Stomach smooth muscle (tissue), 2 donors: Measurements from ENCODE around the gene MEOX2.

Experiments
- H3K27ac ChIP-seq: one replicate; pipeline ENCODE4 v1.7.0; 2013; ENCODE audit warnings: mild to moderate bottlenecking, low read length, inconsistent platforms
- H3K27me3 ChIP-seq, 2 donors: one replicate each; pipeline ENCODE4 v1.7.0; 2013; ENCODE audit warnings: low read length in 2 of 2; ENCODE audit not compliant: insufficient read depth in 2 of 2, control insufficient read depth in 1 of 2
- H3K36me3 ChIP-seq, 2 donors: one replicate each; pipeline ENCODE4 v1.7.0; 2013; ENCODE audit warnings: low read length in 2 of 2; ENCODE audit not compliant: control insufficient read depth in 2 of 2, insufficient read depth in 2 of 2
- H3K4me1 ChIP-seq: one replicate; pipeline ENCODE4 v1.7.0; 2013; ENCODE audit warnings: low read length; ENCODE audit not compliant: control insufficient read depth, insufficient read depth
- H3K4me3 ChIP-seq, 2 donors: one replicate each; pipeline ENCODE4 v1.7.0; 2013; ENCODE audit warnings: low read length in 2 of 2
- H3K9ac ChIP-seq, 2 donors: one replicate each; pipeline ENCODE4 v1.7.0; 2013; ENCODE audit warnings: low read length in 2 of 2, mild to moderate bottlenecking in 1 of 2
- H3K9me3 ChIP-seq, 2 donors: one replicate each; pipeline ENCODE4 v1.7.0; 2013; ENCODE audit warnings: low read length in 2 of 2; ENCODE audit not compliant: control insufficient read depth in 2 of 2
- donor health status: healthy.
- donor health status: Pancreatic carcinoma.

MEOX2 gene

DNA sequence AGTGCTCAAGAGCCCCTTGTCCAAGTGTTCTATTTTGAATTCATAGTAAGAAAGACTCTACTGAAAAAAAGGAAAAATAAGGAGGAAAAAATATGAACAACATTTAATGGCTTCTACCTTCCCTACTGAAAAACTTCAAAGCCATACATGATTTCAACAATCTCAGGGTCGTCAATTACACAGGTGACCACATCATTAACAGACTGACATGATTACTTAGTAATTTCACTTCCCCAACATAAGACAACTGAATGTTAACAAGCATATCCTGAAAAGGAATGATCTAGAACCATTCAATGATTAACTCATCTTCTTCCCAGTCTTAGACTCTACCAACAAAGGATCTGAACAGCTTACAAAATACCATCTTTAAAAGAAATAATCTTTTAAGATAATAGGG lies 34.8 kb downstream of the MEOX2 start:
- H3K27ac ChIP-seq, result no peak overlapping the region

DNA sequence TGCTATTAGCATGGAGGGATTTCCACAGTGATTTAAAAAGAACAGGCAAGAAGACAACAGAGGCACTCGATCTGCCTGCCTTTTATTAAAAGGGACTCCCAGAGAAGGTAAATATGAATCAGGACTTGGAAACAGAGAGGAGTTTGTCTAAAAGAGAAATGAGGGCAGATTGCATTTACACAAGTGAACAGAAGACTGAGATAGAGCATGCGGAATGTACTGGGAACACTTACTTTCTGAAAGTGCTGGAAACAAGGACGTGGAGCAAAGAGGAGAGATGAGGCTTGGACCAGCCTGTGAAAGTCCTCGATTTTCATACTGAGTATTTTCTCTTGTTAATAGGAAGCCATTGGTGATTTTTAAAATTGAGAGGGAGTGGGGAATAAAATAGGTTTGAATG lies 35.7 kb downstream of the MEOX2 start:
- Histone ChIP-seq H3K4me3 (no peak overlapping the region), H3K27me3 (no peaks in the 10 kb centered on the region), H3K4me1 (no peaks in the 10 kb centered on the region), H3K27ac (no peak overlapping the region), H3K36me3 (no peaks in the 10 kb centered on the region), H3K9ac (no peak overlapping the region), H3K9me3 (no peaks in the 10 kb centered on the region)

More for the DNA sequence above, 34.8 kb downstream of the MEOX2 start:
- Histone ChIP-seq H3K27me3 (no peaks in the 10 kb centered on the region), H3K36me3 (no peaks in the 10 kb centered on the region), H3K9ac (no peak overlapping the region), H3K9me3 (no peaks in the 10 kb centered on the region), H3K4me3 (no peak overlapping the region), H3K4me1 (no peaks in the 10 kb centered on the region)

DNA sequence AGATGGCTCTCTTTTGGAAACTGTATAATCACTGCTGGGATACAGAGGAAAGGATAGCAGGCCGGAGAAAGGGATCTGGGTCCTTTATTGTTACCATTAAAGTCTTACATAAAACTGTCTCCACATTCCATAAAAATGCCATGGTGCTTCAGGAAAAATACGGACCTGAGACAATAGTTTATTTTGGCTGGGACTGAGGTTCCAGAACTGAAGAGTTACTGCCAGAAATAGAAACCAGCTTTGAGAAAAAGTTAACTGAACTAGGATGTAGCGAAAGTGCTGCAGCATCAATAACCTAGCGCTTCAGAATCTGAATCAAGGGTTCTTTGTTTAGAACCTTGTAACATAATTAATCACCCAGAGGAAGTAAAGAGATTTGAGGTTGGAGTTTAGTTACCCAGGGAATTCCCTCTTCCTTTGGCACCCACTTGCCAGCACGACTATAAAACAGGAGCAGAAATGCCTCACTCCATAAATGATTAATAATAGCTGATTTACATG lies 38.0 kb downstream of the MEOX2 start:
- no peaks in the 10 kb centered on the region for H3K27me3 ChIP-seq
- no peaks in the 10 kb centered on the region for H3K4me1 ChIP-seq
- no peaks in the 10 kb centered on the region for H3K36me3 ChIP-seq
- no peaks in the 10 kb centered on the region for H3K9me3 ChIP-seq
- peak overlapping the region in 1 of 2 donors; percentile 23 for H3K9ac ChIP-seq
- H3K27ac ChIP-seq, result no peak overlapping the region
- H3K4me3 ChIP-seq, result peak overlapping the region; percentile 31 to 48

DNA sequence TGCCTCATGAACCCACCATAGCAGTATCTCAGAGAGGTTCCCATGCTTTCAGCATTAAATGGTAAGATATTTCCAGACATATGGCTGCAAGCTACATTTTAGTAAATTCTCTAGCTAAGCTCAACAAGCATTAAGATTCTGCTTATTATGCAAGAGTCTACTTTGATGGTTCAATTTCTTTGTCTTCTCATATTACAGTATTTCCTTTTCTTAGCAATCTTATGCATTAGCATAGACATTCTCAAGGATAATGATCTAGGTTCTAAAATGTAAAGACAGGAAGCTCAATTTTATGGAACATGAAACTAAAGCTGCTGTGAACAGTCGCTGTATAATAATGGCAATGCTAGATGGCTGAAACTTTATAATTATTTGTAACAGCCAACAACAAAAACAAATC lies 39.2 kb downstream of the MEOX2 start:
- H3K27me3 ChIP-seq, result no peaks in the 10 kb centered on the region
- no peak overlapping the region for H3K27ac ChIP-seq
- H3K9ac ChIP-seq, result no peak overlapping the region
- H3K36me3 ChIP-seq, result no peaks in the 10 kb centered on the region
- no peak overlapping the region for H3K4me3 ChIP-seq
- H3K9me3 ChIP-seq, result no peaks in the 10 kb centered on the region
- no peaks in the 10 kb centered on the region for H3K4me1 ChIP-seq

DNA sequence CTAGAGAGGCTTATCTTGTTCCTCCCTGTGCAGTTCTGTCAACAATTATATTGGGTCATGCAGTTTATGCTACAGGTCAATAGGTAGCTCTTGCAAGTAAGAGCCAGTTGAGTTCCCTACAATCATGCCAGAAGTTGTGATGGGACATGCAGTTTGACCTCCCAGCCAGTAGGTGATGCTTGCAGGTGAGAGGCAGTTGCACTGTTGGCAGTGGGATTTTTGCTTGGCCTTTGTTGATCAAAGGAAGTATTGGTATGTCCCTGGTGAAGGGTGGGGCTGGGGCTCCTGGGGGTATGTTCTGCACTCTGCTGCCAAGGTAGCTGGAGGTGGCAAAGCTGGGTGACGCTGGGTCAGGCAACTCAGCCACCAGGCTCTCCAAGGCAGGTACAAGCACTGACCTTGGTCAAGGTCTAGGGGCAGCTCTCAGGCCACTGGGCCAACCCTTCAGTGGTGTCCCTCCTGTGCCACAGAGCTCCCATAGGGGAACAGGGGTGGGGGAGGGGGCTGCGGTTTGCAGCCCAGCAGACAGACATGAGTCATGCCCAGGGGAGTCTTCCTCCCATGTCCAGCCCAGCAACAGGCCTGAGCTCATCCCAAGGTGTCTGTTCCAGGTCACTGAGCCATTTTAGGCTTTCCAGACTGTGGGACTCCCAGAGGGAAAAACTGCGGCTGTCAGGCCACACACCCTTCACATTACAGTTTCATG lies 43.3 kb downstream of the MEOX2 start:
- Histone ChIP-seq H3K9ac (no peak overlapping the region), H3K27ac (no peak overlapping the region), H3K4me3 (no peak overlapping the region), H3K36me3 (no peaks in the 10 kb centered on the region), H3K9me3 (no peaks in the 10 kb centered on the region), H3K4me1 (no peaks in the 10 kb centered on the region), H3K27me3 (no peaks in the 10 kb centered on the region)

DNA sequence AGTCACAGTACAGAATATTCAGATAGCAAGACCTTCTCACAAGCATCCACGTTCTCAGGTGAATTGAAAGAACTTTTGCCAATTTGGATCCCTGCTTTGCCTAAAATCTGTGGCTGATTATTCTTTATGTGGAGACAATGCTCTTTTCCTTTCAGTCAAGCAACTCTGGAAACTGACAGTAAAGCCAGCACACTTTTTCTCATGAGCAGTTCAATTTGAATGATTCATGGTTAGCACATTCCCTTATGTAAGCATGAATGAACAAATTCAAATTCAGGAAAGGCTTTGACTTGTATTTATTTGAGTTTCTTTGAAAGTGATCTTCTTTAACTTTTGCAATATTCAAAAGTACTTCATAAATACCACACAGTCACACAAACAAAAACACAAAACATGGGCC lies 57.6 kb downstream of the MEOX2 start:
- H3K27ac ChIP-seq, result no peak overlapping the region
- H3K4me3 ChIP-seq, result no peak overlapping the region
- H3K27me3 ChIP-seq, result no peaks in the 10 kb centered on the region
- H3K4me1 ChIP-seq, result no peaks in the 10 kb centered on the region
- H3K36me3 ChIP-seq, result no peaks in the 10 kb centered on the region
- no peak overlapping the region for H3K9ac ChIP-seq
- no peaks in the 10 kb centered on the region for H3K9me3 ChIP-seq

DNA sequence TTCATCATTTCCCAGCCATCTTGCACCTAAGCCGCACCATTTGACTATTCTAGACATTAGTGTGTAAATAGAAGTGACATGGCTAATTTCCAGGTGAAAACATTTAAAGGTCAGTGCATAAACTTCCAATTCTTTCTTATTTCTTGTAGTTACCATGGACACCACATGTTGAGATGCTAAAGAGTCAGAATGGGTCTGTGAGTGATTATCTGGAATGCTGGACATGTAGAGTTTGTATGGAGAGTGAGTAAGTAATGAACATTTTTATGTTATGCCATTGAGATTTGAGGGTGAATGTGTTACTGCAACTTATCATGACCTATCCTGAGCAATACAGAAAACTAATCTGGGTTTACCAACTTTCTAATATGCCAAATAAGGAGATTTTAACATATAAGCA lies 60.4 kb downstream of the MEOX2 start:
- no peaks in the 10 kb centered on the region for H3K4me1 ChIP-seq
- H3K27me3 ChIP-seq, result no peaks in the 10 kb centered on the region
- H3K4me3 ChIP-seq, result no peak overlapping the region
- H3K36me3 ChIP-seq, result no peaks in the 10 kb centered on the region
- no peaks in the 10 kb centered on the region for H3K9me3 ChIP-seq
- H3K9ac ChIP-seq, result no peak overlapping the region
- no peak overlapping the region for H3K27ac ChIP-seq

DNA sequence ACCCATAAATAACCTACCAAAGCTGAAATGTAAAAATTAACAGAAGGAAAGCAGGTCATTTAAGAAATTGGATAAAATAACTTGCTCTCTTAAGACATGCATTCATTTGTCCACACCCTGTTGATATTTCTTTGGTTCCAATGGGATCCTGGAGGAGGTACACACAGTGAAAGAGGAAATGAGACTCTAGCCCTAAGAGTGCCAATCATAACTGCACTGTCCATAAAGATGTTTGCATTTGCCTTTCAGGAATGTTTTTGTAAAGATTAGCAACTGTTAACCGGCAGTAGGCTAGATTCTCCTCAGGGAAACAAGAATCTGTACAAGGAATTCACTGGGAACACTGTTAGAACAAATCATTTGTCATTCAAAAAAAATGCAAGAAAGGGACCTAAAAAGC lies 61.0 kb downstream of the MEOX2 start:
- Histone ChIP-seq H3K36me3 (no peaks in the 10 kb centered on the region), H3K4me1 (no peaks in the 10 kb centered on the region), H3K4me3 (no peak overlapping the region), H3K27me3 (no peaks in the 10 kb centered on the region), H3K9ac (no peak overlapping the region), H3K27ac (no peak overlapping the region), H3K9me3 (no peaks in the 10 kb centered on the region)

DNA sequence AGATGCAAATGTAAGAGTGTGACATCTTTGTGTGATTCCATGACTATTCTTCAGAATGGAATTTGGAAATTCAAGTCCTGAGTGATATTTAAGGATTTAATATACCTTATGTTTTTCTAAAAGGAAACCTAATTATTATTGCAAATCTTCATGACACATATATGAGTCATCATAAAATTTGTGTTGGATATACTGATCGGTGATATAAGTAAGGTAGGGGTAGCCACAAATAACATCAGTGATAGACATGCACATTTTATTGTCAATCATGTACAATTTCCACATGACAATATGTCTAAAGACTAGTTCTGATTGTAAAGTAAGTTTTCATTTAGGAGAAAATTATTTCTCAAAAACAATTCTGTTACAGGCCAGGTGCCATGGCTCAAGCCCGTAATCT lies 65.0 kb downstream of the MEOX2 start:
- Histone ChIP-seq H3K9ac (no peak overlapping the region), H3K4me3 (no peak overlapping the region), H3K27ac (no peak overlapping the region), H3K4me1 (no peaks in the 10 kb centered on the region), H3K36me3 (no peaks in the 10 kb centered on the region), H3K9me3 (no peaks in the 10 kb centered on the region), H3K27me3 (no peaks in the 10 kb centered on the region)

DNA sequence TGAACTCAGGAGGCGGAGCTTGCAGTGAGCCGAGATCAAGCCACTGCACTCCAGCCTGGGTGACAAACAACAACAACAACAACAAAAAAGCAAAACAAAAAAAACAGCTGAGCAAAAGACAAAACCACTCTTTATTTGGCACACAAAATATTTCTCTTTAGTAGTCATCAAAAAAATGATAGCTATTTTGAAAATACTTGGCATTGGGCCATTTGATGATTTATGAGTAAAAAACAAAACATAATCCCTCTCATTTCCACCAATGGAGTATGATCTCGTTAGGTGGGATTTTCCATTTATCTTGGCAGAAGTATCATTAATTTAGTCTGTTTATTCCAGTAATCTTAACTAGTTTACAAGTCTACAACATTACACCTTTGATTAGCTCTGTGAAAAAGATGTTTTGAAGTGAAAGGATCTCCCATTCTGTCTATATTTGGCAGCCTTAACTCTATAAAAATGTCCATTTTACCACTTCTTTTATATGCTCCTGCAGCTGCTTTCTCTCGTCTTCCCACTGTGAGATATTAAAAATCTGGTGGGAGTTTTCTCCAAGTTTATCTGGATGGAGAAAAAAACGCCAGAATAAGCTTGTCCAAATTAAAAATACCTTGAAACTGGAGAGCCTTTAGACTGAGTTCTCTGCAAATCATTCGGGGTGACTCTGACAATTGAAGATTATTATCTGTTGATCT lies 65.8 kb downstream of the MEOX2 start:
- H3K36me3 ChIP-seq, result no peaks in the 10 kb centered on the region
- no peak overlapping the region for H3K4me3 ChIP-seq
- no peaks in the 10 kb centered on the region for H3K4me1 ChIP-seq
- H3K27me3 ChIP-seq, result no peaks in the 10 kb centered on the region
- H3K9ac ChIP-seq, result no peak overlapping the region
- no peaks in the 10 kb centered on the region for H3K9me3 ChIP-seq
- no peak overlapping the region for H3K27ac ChIP-seq

DNA sequence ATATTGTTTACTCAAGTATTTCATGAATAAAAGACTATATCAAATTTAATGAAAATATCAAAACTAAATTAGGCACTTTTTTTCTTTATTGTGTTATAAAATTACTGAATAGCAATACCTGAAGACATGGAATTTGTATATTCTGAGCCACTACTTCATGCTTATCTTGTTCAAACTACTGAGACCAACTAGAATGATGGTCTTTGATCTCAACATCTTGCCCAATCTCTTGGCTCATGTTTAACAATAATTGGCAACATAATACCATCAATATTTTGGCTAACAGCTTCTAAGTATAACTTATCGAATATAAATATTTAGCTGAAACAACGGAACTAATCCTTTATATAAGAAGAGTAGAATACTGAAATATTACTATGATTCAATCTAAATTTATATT lies 68.2 kb downstream of the MEOX2 start:
- H3K9me3 ChIP-seq, result no peaks in the 10 kb centered on the region
- H3K9ac ChIP-seq, result no peak overlapping the region
- H3K36me3 ChIP-seq, result no peaks in the 10 kb centered on the region
- H3K27ac ChIP-seq, result no peak overlapping the region
- no peak overlapping the region for H3K4me3 ChIP-seq
- no peaks in the 10 kb centered on the region for H3K4me1 ChIP-seq
- H3K27me3 ChIP-seq, result no peaks in the 10 kb centered on the region
